HepG2 (cell line): Measurements from ENCODE around the gene TMEM271. TPM values are rescaled to one million over a fixed set of nuclear protein-coding genes. Genes with fewer than 3 reads are reported as not detected.

ENCODE experiments used
- ATAC-seq: fragments of 200-7000 bp; cut with Tn5 transposase; 3 replicates; pipeline ENCODE4 v1.9.1; 2020; ENCODE audit warnings: mild to moderate bottlenecking, moderate library complexity
- BruUV-seq: library from RNA; stranded (reverse); fragments of 400-500 nt; replicated peaks from 2 replicates; lab custom pipeline; 2021; lab: Mats Ljungman, UMichigan
- CTCF ChIA-PET: fragments of 300-600 bp; formaldehyde crosslinking; extraction: SDS; loops from one replicate; lab custom pipeline; 2021; ENCODE audit warnings: low total read pairs, inconsistent platforms, low intra/inter-chr PET ratio; lab: Yijun Ruan, JAX
- POLR2A ChIA-PET: fragments of 350-600 bp; sonication (Branson Sonifier 250); formaldehyde crosslinking; loops from one replicate; lab custom pipeline; 2020; ENCODE audit warnings: antibody characterized with exemption, inconsistent platforms; lab: Yijun Ruan, JAX
- DNase-seq: peaks from one replicate; pipeline ENCODE4 v3.0.0-alpha.2; 2015; ENCODE audit warnings: low spot score
- FAIRE-seq: peaks from 3 replicates; lab custom pipeline; 2011; peaks lifted over from hg19 to GRCh38; lab: Jason Lieb, UNC
- H2AFZ ChIP-seq: one replicate; pipeline ENCODE4 v1.6.1; 2011; ENCODE audit warnings: low read length, inconsistent platforms
- H3K27ac ChIP-seq: fragments of 300-600 bp; 3 replicates; pipeline ENCODE4 v1.8.0; 2011; ENCODE audit warnings: mixed run types, mild to moderate bottlenecking, mixed read lengths, low read length, inconsistent platforms; ENCODE audit not compliant: insufficient read depth; ENCODE audit errors: extremely low read length
- H3K27me3 ChIP-seq, 2 experiments: fragments of 200-600 bp in 1 of 2; 2 replicates in 1 of 2; 3 replicates in 1 of 2; pipeline versions ENCODE4 v1.6.0 to v1.8.0; 2011; ENCODE audit warnings: low read length in 2 of 2, mild to moderate bottlenecking in 2 of 2, moderate library complexity in 2 of 2, inconsistent platforms in 1 of 2; ENCODE audit not compliant: insufficient read depth in 2 of 2, control insufficient read depth in 1 of 2
- H3K36me3 ChIP-seq, 2 experiments: fragments of 200-600 bp in 1 of 2; replicated peaks in 1 of 2; 2 replicates in 1 of 2; 3 replicates in 1 of 2; pipeline versions ENCODE4 v1.5.1 to v1.8.0; 2011; ENCODE audit warnings: low read length in 2 of 2, inconsistent platforms in 1 of 2; ENCODE audit not compliant: insufficient read depth in 2 of 2, control insufficient read depth in 1 of 2
- H3K4me1 ChIP-seq: 2 replicates; pipeline ENCODE4 v1.5.1; 2012; ENCODE audit warnings: low read length, inconsistent platforms; ENCODE audit not compliant: insufficient read depth
- H3K4me2 ChIP-seq: 2 replicates; pipeline ENCODE4 v1.6.0; 2011; ENCODE audit warnings: low read depth, low read length, inconsistent platforms
- H3K4me3 ChIP-seq, 3 experiments: fragments of 200-600 bp in 1 of 3; sonication (generic), shearing (Covaris generic) in 1 of 3; replicated peaks in 1 of 3; 2 replicates each; pipeline ENCODE4 v1.5.1; 2011 to 2016; ENCODE audit warnings: low read length in 3 of 3, inconsistent platforms in 2 of 3, low read depth in 2 of 3, mild to moderate bottlenecking in 2 of 3, control low read depth in 1 of 3, mixed read lengths in 1 of 3; ENCODE audit not compliant: insufficient read depth in 1 of 3
- H3K79me2 ChIP-seq: one replicate; pipeline ENCODE4 v1.6.1; 2011; ENCODE audit warnings: low read length, inconsistent platforms; ENCODE audit not compliant: insufficient read depth
- H3K9ac ChIP-seq: 2 replicates; pipeline ENCODE4 v1.6.0; 2011; ENCODE audit warnings: mild to moderate bottlenecking, low read depth, low read length, inconsistent platforms; ENCODE audit not compliant: insufficient read depth
- H3K9me3 ChIP-seq: 2 replicates; pipeline ENCODE4 v1.5.1; 2012; ENCODE audit warnings: mild to moderate bottlenecking, low read length
- H4K20me1 ChIP-seq: 2 replicates; pipeline ENCODE4 v1.6.0; 2011; ENCODE audit warnings: inconsistent platforms, mild to moderate bottlenecking, low read length, moderate library complexity; ENCODE audit not compliant: insufficient read depth
- DR1 ChIP-seq: sonication (generic); formaldehyde crosslinking; IDR thresholded peaks from 2 replicates; pipeline ENCODE4 v1.8.0; 2021; ENCODE audit warnings: mild to moderate bottlenecking, missing genetic modification reagents, inconsistent platforms
- HHEX ChIP-seq: IDR thresholded peaks from 2 replicates; pipeline ENCODE4 v1.6.1; 2016; ENCODE audit warnings: control low read depth
- WGBS: methylation state at CpG from one replicate; pipeline ENCODE4 v1.1.6; 2017; ENCODE audit warnings: low lambda C conversion rate; 5-methylcytosine and 5-hydroxymethylcytosine counted together
- in situ Hi-C: cut with HindIII; loops from 2 replicates; pipeline ENCODE4 v1.10.0; 2017; ENCODE audit warnings: low pct_unique_long_range_greater_than_20kb; ENCODE audit not compliant: extremely low pct_ligation_motif_present
- intact Hi-C: fragments of 100-400 bp; cut with micrococcal nuclease; formaldehyde crosslinking; loops from one replicate; pipeline ENCODE4 v1.10.0; 2022; ENCODE audit not compliant: unreplicated experiment
- polyA plus RNA-seq, 8 experiments: library from polyadenylated mRNA; depleted of rRNA in 3 of 8; stranded (reverse) in 7 of 8; unstranded in 1 of 8; fragments of >200 nt; fragmentation: Illumina TruSeq in 4 of 8; extraction: Trizol in 4 of 8; gene quantifications; 2 replicates each; pipeline versions ENCODE4 v1.2.1 to v1.2.3, GENCODE V29; 2011 to 2016; ENCODE audit warnings: low read depth in 4 of 8, missing spikeins in 1 of 8, mixed read lengths in 1 of 8; ENCODE audit not compliant: insufficient read depth in 1 of 8
- total RNA-seq, 5 experiments: library from RNA; depleted of rRNA; stranded (reverse); fragments of >200 nt; fragmentation: Illumina TruSeq; extraction: Trizol; gene quantifications; 2 replicates each; pipeline ENCODE4 v1.2.3, GENCODE V29; 2016; ENCODE audit warnings: low read depth in 1 of 5
- TF ChIP-seq, protein P1 (sequence below), 2 experiments: IDR thresholded peaks; 2 replicates each; pipeline ENCODE4 v1.6.1; 2011 to 2012; ENCODE audit warnings: low read length in 2 of 2, borderline replicate concordance in 1 of 2, low read depth in 1 of 2, mild to moderate bottlenecking in 1 of 2, moderate library complexity in 1 of 2
- TF ChIP-seq, protein P2 (sequence below): sonication (generic); formaldehyde crosslinking; IDR thresholded peaks from 2 replicates; pipeline ENCODE4 v1.4.0; 2020; ENCODE audit warnings: missing genetic modification reagents, low read depth, mild to moderate bottlenecking, borderline replicate concordance

TMEM271 gene
- total and polyA plus RNA-seq, 2 of the 13 experiments (the other 11 are each of a cell fraction or from before 2014, with no cell fraction given), result not detected

DNA sequence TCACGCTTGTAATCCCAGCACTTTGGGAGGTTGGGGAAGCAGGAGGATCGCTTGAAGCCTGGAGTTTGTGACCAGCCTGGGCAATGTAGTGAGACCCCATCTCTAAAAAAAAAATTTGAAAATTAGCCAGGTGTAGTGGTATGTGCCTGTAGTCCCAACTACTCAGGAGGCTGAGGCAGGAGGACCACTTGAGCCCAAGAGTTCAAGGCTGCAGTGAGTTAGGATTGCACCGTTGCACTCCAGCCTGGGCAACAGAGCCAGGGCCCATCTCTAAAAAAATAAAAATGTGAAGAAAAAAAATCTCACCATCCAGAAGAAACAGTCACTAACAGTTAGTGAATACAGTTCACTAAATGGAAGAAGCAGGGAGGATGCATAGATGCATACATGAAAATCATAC is 34.8 kb downstream of the TMEM271 start:
- FAIRE-seq (no peak), DNase-seq (no peak)
- Histone ChIP-seq H3K9me3 (no peaks in the 10 kb centered on the region), H3K4me2 (no peak overlapping the region), H4K20me1 (no peaks in the 10 kb centered on the region), H3K4me1 (no peaks in the 10 kb centered on the region), H3K79me2 (no peaks in the 10 kb centered on the region)
- intact Hi-C loops, result no loop called here
- 96% methylated on average over 3 of the region's 3 CpGs for WGBS
- TF ChIP-seq, protein P1, sequence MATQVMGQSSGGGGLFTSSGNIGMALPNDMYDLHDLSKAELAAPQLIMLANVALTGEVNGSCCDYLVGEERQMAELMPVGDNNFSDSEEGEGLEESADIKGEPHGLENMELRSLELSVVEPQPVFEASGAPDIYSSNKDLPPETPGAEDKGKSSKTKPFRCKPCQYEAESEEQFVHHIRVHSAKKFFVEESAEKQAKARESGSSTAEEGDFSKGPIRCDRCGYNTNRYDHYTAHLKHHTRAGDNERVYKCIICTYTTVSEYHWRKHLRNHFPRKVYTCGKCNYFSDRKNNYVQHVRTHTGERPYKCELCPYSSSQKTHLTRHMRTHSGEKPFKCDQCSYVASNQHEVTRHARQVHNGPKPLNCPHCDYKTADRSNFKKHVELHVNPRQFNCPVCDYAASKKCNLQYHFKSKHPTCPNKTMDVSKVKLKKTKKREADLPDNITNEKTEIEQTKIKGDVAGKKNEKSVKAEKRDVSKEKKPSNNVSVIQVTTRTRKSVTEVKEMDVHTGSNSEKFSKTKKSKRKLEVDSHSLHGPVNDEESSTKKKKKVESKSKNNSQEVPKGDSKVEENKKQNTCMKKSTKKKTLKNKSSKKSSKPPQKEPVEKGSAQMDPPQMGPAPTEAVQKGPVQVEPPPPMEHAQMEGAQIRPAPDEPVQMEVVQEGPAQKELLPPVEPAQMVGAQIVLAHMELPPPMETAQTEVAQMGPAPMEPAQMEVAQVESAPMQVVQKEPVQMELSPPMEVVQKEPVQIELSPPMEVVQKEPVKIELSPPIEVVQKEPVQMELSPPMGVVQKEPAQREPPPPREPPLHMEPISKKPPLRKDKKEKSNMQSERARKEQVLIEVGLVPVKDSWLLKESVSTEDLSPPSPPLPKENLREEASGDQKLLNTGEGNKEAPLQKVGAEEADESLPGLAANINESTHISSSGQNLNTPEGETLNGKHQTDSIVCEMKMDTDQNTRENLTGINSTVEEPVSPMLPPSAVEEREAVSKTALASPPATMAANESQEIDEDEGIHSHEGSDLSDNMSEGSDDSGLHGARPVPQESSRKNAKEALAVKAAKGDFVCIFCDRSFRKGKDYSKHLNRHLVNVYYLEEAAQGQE (IDR thresholded peaks at IDR 0.05; ENCODE audit: borderline replicate concordance in 1 of 2, low read depth in 1 of 2, low read length in 2 of 2), result no peak
- TF ChIP-seq HHEX (no peak), DR1 (CRISPR knock-in tag) (no peak)
- TF ChIP-seq, protein P2, sequence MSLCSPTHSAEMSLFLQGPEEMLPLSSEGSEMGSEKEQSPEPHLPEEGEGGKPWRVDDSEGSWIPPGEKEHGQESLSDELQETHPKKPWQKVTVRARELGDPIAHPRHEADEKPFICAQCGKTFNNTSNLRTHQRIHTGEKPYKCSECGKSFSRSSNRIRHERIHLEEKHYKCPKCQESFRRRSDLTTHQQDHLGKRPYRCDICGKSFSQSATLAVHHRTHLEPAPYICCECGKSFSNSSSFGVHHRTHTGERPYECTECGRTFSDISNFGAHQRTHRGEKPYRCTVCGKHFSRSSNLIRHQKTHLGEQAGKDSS (CRISPR knock-in tag), result no peak
- TF ChIP-seq, all 625 proteins: peak for 0
- Histone ChIP-seq H2AFZ (no peak overlapping the region), H3K36me3 (peaks cover 0 to 20% of the 10 kb centered on the region in 2 experiments; a peak in 1 of 5 replicates), H3K9ac (no peak overlapping the region), H3K27me3 (no peaks in the 10 kb centered on the region; a peak in 1 of 5 replicates), H3K27ac (no peak overlapping the region), H3K4me3 (no peak overlapping the region)
- ChIA-PET POLR2A (no interaction called here), CTCF (no interaction called here)
- ATAC-seq, result no peak
- no TSS peak for BruUV-seq
- in situ Hi-C loops, result no loop called here
